ENCODE data around the gene RAB10. TPM values are rescaled to one million over a fixed set of nuclear protein-coding genes. Genes with fewer than 3 reads are reported as not detected.

RAB10 gene
- total RNA-seq, 1 experiment from 2014 or later: 167 TPM

DNA sequence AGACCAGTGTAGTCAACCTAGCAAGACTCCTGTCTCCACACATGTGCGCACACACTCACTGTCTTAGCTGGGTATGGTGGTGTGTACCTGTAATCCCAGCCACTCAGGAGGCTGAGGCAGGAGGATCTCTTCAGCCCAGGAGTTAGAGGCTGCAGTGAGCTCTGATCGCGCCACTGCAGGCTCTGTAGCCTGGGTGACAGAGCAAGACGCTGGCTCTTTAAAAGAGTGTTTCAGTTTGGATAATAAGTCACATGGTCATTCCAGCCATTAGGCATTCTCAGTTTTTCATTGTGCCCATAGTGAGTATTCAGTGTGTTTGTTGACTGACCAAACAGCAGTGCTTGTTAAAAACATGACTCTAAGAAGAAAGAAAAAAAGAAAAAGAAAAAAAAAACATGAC lies 31.0 kb downstream of the RAB10 start (continued):
- TF ChIP-seq, protein P1, sequence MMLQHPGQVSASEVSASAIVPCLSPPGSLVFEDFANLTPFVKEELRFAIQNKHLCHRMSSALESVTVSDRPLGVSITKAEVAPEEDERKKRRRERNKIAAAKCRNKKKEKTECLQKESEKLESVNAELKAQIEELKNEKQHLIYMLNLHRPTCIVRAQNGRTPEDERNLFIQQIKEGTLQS (IDR thresholded peaks at IDR 0.05): no peak
- TF ChIP-seq POLR2AphosphoS5 (IDR thresholded peaks at IDR 0.05; ENCODE audit: low read depth, low read length): no peak
- TF ChIP-seq SRF (IDR thresholded peaks at IDR 0.05; ENCODE audit: low read depth): no peak
- no peak for TF ChIP-seq CBX3 (IDR thresholded peaks at IDR 0.05; ENCODE audit: low read depth)

GRCh38 chr2:26067186-26067974 lies 33.5 kb downstream of the RAB10 start:
- intact Hi-C loops (cut with micrococcal nuclease): loop anchor here (5.0 kb wide), 1 partner anchor 75 kb away; no protein-coding TSS in a partner anchor
- no peaks in the 10 kb centered on the region for H3K9me2 ChIP-seq (ENCODE audit: insufficient read depth)
- peaks cover 100% of the 10 kb centered on the region for H3K79me2 ChIP-seq (ENCODE audit: insufficient read depth, low read length)
- peak overlapping the region; percentile 50; the same call in 1 of the 2 replicates for H3K27ac ChIP-seq (ENCODE audit: low read depth, low read length)
- RAD21 ChIA-PET (ENCODE audit: low non-redundant PET in 1 of 2, low total read pairs in 2 of 2, uncharacterized antibody in 2 of 2, unreplicated experiment in 2 of 2): no interaction called here
- H3K9ac ChIP-seq (ENCODE audit: low read length): 0 out of 2 replicates have a peak overlapping the region, but pooled peaks have one; percentile 41
- peaks cover 4% of the 10 kb centered on the region; the same call in 1 of the 2 replicates for H4K20me1 ChIP-seq (ENCODE audit: insufficient read depth)
- TF ChIP-seq, protein P2, sequence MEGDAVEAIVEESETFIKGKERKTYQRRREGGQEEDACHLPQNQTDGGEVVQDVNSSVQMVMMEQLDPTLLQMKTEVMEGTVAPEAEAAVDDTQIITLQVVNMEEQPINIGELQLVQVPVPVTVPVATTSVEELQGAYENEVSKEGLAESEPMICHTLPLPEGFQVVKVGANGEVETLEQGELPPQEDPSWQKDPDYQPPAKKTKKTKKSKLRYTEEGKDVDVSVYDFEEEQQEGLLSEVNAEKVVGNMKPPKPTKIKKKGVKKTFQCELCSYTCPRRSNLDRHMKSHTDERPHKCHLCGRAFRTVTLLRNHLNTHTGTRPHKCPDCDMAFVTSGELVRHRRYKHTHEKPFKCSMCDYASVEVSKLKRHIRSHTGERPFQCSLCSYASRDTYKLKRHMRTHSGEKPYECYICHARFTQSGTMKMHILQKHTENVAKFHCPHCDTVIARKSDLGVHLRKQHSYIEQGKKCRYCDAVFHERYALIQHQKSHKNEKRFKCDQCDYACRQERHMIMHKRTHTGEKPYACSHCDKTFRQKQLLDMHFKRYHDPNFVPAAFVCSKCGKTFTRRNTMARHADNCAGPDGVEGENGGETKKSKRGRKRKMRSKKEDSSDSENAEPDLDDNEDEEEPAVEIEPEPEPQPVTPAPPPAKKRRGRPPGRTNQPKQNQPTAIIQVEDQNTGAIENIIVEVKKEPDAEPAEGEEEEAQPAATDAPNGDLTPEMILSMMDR (IDR thresholded peaks at IDR 0.05 in 2 of 3, conservative IDR thresholded peaks at IDR 0.05 in 1 of 3; ENCODE audit: borderline replicate concordance in 1 of 3, insufficient read depth in 1 of 3, low read depth in 2 of 3, low read length in 2 of 3): no peak
- 0 out of 2 replicates have a peak, but pooled peaks have one; percentile 4 for TF ChIP-seq RAD21 (IDR thresholded peaks at IDR 0.05; ENCODE audit: low read depth)
- TF ChIP-seq CEBPB (IDR thresholded peaks at IDR 0.05; ENCODE audit: low read depth): 0 out of 2 replicates have a peak, but pooled peaks have one; percentile 18
- TF ChIP-seq ZNF274 (IDR thresholded peaks at IDR 0.05; ENCODE audit: low read depth, low read length): no peak
- ATAC-seq (no peak), DNase-seq (ENCODE audit: low read depth, low spot score) (no peak)
- CTCF ChIA-PET: no interaction called here
- BruUV-seq (replicated peaks): no TSS peak
- H3K36me3 ChIP-seq (ENCODE audit: control insufficient read depth in 1 of 2, insufficient read depth in 2 of 2, low read length in 2 of 2): peaks cover 3 to 5% of the 10 kb centered on the region in 2 experiments; a peak in 1 of 4 replicates
- POLR2A ChIA-PET: no interaction called here
- H3K27me3 ChIP-seq (ENCODE audit: insufficient read depth, low read length): no peaks in the 10 kb centered on the region
- peaks cover 20 to 43% of the 10 kb centered on the region in 2 experiments for H3K4me1 ChIP-seq (ENCODE audit: control insufficient read depth in 1 of 2, insufficient read depth in 2 of 2, low read length in 2 of 2)
- H3K9me3 ChIP-seq (ENCODE audit: control insufficient read depth in 1 of 2, insufficient read depth in 1 of 2, low read depth in 1 of 2, low read length in 2 of 2): no peaks in the 10 kb centered on the region
- no peak overlapping the region for H2AFZ ChIP-seq (ENCODE audit: low read depth, low read length, poor library complexity, severe bottlenecking)
- no peak overlapping the region for H3K4me3 ChIP-seq (replicated peaks in 1 of 2; ENCODE audit: low read depth in 1 of 2, low read length in 2 of 2)
- H3K4me2 ChIP-seq (ENCODE audit: low read length): peak overlapping the region; percentile 68

Measured in HCT116 (cell line).